Breast epithelium (tissue), 3 donors: ENCODE data around the gene LMX1B.

ENCODE experiments used
- POLR2A ChIP-seq: fragments of 450-650 bp; IDR thresholded peaks from one replicate; pipeline ENCODE4 v1.6.1; 2016; ENCODE audit warnings: antibody characterized with exemption, mild to moderate bottlenecking, moderate library complexity
- POLR2AphosphoS5 ChIP-seq, 3 donors: sonication (generic); formaldehyde crosslinking; IDR thresholded peaks; one replicate each; pipeline ENCODE4 v1.6.1; 2017; ENCODE audit warnings: antibody characterized with exemption in 3 of 3
- TF ChIP-seq, protein P1 (sequence below), 3 donors: fragments of 450-650 bp; IDR thresholded peaks; one replicate each; pipeline ENCODE4 v1.5.1; 2016 to 2017; ENCODE audit warnings: antibody characterized with exemption in 3 of 3, mild to moderate bottlenecking in 3 of 3, moderate library complexity in 3 of 3

DNA sequence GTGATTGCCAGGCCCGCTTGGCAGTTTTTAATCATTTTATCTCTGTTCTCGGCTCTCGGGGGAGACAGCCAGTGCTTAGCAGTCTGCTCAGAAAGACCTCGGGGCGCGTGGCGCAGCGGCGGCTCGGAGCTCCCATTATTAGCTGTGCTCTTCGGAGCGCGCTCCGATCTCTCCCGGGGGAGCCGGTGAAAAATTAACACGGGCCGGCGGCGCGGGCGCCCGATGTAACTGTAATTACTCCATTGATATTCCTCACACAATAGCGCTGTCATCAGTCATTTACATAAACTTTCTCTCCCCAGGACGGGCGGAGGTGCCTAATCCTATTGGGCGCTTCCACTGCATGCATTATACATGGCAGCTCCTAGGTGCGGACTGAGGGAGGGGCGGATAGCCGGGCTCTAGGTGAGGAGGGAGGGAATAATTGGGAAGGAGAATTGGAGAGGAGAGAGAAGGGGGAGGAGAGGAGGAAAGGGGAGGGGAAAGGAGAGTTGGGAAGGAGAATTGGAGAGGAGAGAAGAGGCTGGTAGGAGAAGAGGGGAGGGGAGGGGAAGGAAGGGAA is 24.9 kb downstream of the LMX1B start:
- TF ChIP-seq, protein P1, sequence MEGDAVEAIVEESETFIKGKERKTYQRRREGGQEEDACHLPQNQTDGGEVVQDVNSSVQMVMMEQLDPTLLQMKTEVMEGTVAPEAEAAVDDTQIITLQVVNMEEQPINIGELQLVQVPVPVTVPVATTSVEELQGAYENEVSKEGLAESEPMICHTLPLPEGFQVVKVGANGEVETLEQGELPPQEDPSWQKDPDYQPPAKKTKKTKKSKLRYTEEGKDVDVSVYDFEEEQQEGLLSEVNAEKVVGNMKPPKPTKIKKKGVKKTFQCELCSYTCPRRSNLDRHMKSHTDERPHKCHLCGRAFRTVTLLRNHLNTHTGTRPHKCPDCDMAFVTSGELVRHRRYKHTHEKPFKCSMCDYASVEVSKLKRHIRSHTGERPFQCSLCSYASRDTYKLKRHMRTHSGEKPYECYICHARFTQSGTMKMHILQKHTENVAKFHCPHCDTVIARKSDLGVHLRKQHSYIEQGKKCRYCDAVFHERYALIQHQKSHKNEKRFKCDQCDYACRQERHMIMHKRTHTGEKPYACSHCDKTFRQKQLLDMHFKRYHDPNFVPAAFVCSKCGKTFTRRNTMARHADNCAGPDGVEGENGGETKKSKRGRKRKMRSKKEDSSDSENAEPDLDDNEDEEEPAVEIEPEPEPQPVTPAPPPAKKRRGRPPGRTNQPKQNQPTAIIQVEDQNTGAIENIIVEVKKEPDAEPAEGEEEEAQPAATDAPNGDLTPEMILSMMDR (IDR thresholded peaks at IDR 0.05) = no peak
- TF ChIP-seq POLR2A (no peak), POLR2AphosphoS5 (IDR thresholded peaks at IDR 0.05) (no peak)
